A673 (cell line): ENCODE results near the gene PAPSS2. TPM values are rescaled to one million over a fixed set of nuclear protein-coding genes. Genes with fewer than 3 reads are reported as not detected.
"Not testable (repeated sequence)": the region's sequence is repeated elsewhere in the genome, so short reads cannot be mapped to it uniquely, and the experiment has no call there.

ENCODE experiments used
- BruUV-seq: library from RNA; stranded (reverse); fragments of 400-500 nt; replicated peaks from 2 replicates; lab custom pipeline; 2021; lab: Mats Ljungman, UMichigan
- CTCF ChIA-PET: fragments of 300-600 bp; sonication (Branson Sonifier 250); formaldehyde crosslinking; loops from one replicate; lab custom pipeline; 2022; ENCODE audit warnings: antibody characterized with exemption; lab: Charles Lee
- POLR2A ChIA-PET: fragments of 300-600 bp; sonication (Branson Sonifier 250); formaldehyde crosslinking; loops from one replicate; lab custom pipeline; 2022; ENCODE audit warnings: antibody characterized with exemption; ENCODE audit not compliant: low non-redundant PET; lab: Charles Lee
- DNase-seq: peaks from one replicate; pipeline ENCODE4 v3.0.0-alpha.2; 2015; ENCODE audit warnings: low spot score
- H3K27ac ChIP-seq: fragments of 200-600 bp; sonication (generic); 2 replicates; pipeline ENCODE4 v1.5.1; 2016; ENCODE audit warnings: mixed run types, low read depth, mild to moderate bottlenecking, mixed read lengths, antibody characterized with exemption, low read length; ENCODE audit not compliant: poor library complexity, severe bottlenecking
- H3K27me3 ChIP-seq: fragments of 200-600 bp; sonication (generic); replicated peaks from 2 replicates; pipeline ENCODE4 v1.6.1; 2017; ENCODE audit warnings: mixed run types, low read depth, mild to moderate bottlenecking, mixed read lengths, antibody characterized with exemption, low read length; ENCODE audit not compliant: insufficient read depth, poor library complexity
- H3K36me3 ChIP-seq: fragments of 200-600 bp; sonication (generic); 2 replicates; pipeline ENCODE4 v1.6.1; 2016; ENCODE audit warnings: mixed run types, mild to moderate bottlenecking, mixed read lengths, antibody characterized with exemption, low read length; ENCODE audit not compliant: insufficient read depth, poor library complexity, severe bottlenecking
- H3K4me1 ChIP-seq: fragments of 200-600 bp; sonication (generic); 2 replicates; pipeline ENCODE4 v1.6.1; 2017; ENCODE audit warnings: mixed run types, mild to moderate bottlenecking, mixed read lengths, antibody characterized with exemption, low read length; ENCODE audit not compliant: insufficient read depth, poor library complexity, severe bottlenecking
- H3K4me3 ChIP-seq: fragments of 200-600 bp; sonication (generic); 2 replicates; pipeline ENCODE4 v1.5.1; 2016; ENCODE audit warnings: low read depth, mixed run types, mild to moderate bottlenecking, mixed read lengths, low read length; ENCODE audit not compliant: poor library complexity, severe bottlenecking
- H3K9me3 ChIP-seq: fragments of 200-600 bp; sonication (generic); 2 replicates; pipeline ENCODE4 v1.6.1; 2016; ENCODE audit warnings: mixed run types, low read depth, mild to moderate bottlenecking, mixed read lengths, antibody characterized with exemption, low read length; ENCODE audit not compliant: poor library complexity, severe bottlenecking
- CTCF ChIP-seq: fragments of 300-800, 200-600 bp; sonication (generic); conservative IDR thresholded peaks from 2 replicates; pipeline ENCODE4 v1.5.1; 2017; ENCODE audit warnings: low read depth, mild to moderate bottlenecking, antibody characterized with exemption, low read length, moderate library complexity, mixed read lengths
- EZH2 ChIP-seq: fragments of 200-600 bp; sonication (generic); IDR thresholded peaks from 2 replicates; pipeline ENCODE4 v1.6.1; 2017; ENCODE audit warnings: borderline replicate concordance, low read depth, mild to moderate bottlenecking, mixed read lengths, antibody characterized with exemption, low read length; ENCODE audit not compliant: poor library complexity, severe bottlenecking
- intact Hi-C: fragments of 100-400 bp; cut with micrococcal nuclease; formaldehyde crosslinking; loops from one replicate; pipeline ENCODE4 v1.10.0; 2022; ENCODE audit not compliant: unreplicated experiment
- total RNA-seq: library from RNA; stranded (reverse); gene quantifications from 2 replicates; pipeline ENCODE4 v1.2.3, GENCODE V29; 2021

The PAPSS2 gene
- total RNA-seq, 1 experiment from 2014 or later = 14.0 TPM

- DNase-seq = no peak
- POLR2A ChIA-PET = no interaction called here
- no peak overlapping the region for H3K27ac ChIP-seq
- BruUV-seq = no TSS peak
- H3K4me1 ChIP-seq = peaks cover 3% of the 10 kb centered on the region
- TF ChIP-seq CTCF (no peak), EZH2 (no peak)
- no peaks in the 10 kb centered on the region for H3K9me3 ChIP-seq
- H3K27me3 ChIP-seq = no peaks in the 10 kb centered on the region
- intact Hi-C loops = no loop called here
- CTCF ChIA-PET = no interaction called here
- no peak overlapping the region for H3K4me3 ChIP-seq
- no peaks in the 10 kb centered on the region for H3K36me3 ChIP-seq
Observed at GRCh38 chr10:87740254-87740655, 80.6 kb downstream of the PAPSS2 start.

GRCh38 chr10:87742992-87743610, 83.4 kb downstream of the PAPSS2 start:
- H3K4me1 ChIP-seq, H3K27me3 ChIP-seq, CTCF ChIA-PET, POLR2A ChIA-PET, BruUV-seq, intact Hi-C loops, H3K4me3 ChIP-seq, H3K27ac ChIP-seq, H3K36me3 ChIP-seq, H3K9me3 ChIP-seq, DNase-seq: not testable (repeated sequence)

GRCh38 chr10:87744606-87745005, 84.9 kb downstream of the PAPSS2 start:
- H3K4me1 ChIP-seq = peaks cover 11% of the 10 kb centered on the region
- ChIA-PET POLR2A (interaction anchor here (0.6 kb wide), 1 partner anchor 226 kb away, joined by 5 read pairs; no protein-coding TSS in a partner anchor), CTCF (no interaction called here)
- H3K36me3 ChIP-seq = no peaks in the 10 kb centered on the region
- BruUV-seq = no TSS peak
- no peak for DNase-seq
- no peak overlapping the region for H3K27ac ChIP-seq
- H3K27me3 ChIP-seq = no peaks in the 10 kb centered on the region
- TF ChIP-seq CTCF = no peak
- TF ChIP-seq EZH2 = no peak
- no peak overlapping the region for H3K4me3 ChIP-seq
- H3K9me3 ChIP-seq = no peaks in the 10 kb centered on the region
- intact Hi-C loops = no loop called here

- TF ChIP-seq EZH2 (no peak), CTCF (no peak)
- POLR2A ChIA-PET = no interaction called here
- CTCF ChIA-PET = interaction anchor here (0.6 kb wide), 1 partner anchor 12 kb away, joined by 5 read pairs; no protein-coding TSS in a partner anchor
Observed at GRCh38 chr10:87746911-87747310, 87.2 kb downstream of the PAPSS2 start.

GRCh38 chr10:87748244-87748643, 88.6 kb downstream of the PAPSS2 start:
- POLR2A ChIA-PET = interaction anchor here (0.6 kb wide), 1 partner anchor 64 kb away, joined by 3 read pairs; no protein-coding TSS in a partner anchor
- DNase-seq, BruUV-seq, intact Hi-C loops, H3K9me3 ChIP-seq, H3K27ac ChIP-seq, H3K4me3 ChIP-seq, CTCF ChIA-PET, H3K36me3 ChIP-seq, H3K27me3 ChIP-seq: not testable (repeated sequence)
- peaks cover 44% of the 10 kb centered on the region for H3K4me1 ChIP-seq

More at GRCh38 chr10:87746911-87747310, 87.2 kb downstream of the PAPSS2 start:
- Histone ChIP-seq H3K9me3 (no peaks in the 10 kb centered on the region), H3K4me3 (no peak overlapping the region), H3K27me3 (no peaks in the 10 kb centered on the region), H3K36me3 (no peaks in the 10 kb centered on the region), H3K4me1 (peaks cover 34% of the 10 kb centered on the region), H3K27ac (no peak overlapping the region)
- BruUV-seq = no TSS peak
- intact Hi-C loops = no loop called here
- DNase-seq = peak; percentile 17
